SH-SY5Y (cell line): ENCODE results near the gene MICAL2.

Source experiments
- GATA2 ChIP-seq: IDR thresholded peaks from 2 replicates; pipeline ENCODE4 v1.6.1; 2011; ENCODE audit warnings: mild to moderate bottlenecking, low read depth, low read length
- GATA3 ChIP-seq: IDR thresholded peaks from 2 replicates; pipeline ENCODE4 v1.6.1; 2011; ENCODE audit warnings: low read depth, mild to moderate bottlenecking, low read length, moderate library complexity

- no peak for TF ChIP-seq GATA2
- TF ChIP-seq GATA3: no peak
Observed at GRCh38 chr11:12160680-12161079, 50.3 kb downstream of the MICAL2 start.
